AG09319 (cell line): ENCODE measurements around the gene FAM131A.

Source experiments
- DNase-seq: peaks from one replicate; pipeline ENCODE4 v3.0.0-alpha.2; 2010; ENCODE audit warnings: low read depth; ENCODE audit errors: extremely low read depth
- TF ChIP-seq, protein P1 (sequence below): IDR thresholded peaks from 2 replicates; pipeline ENCODE4 v1.5.1; 2011; ENCODE audit warnings: low read depth, mild to moderate bottlenecking, inconsistent platforms, low read length, moderate library complexity

The FAM131A gene

GRCh38 chr3:184298759-184299487, 38.5 kb upstream of the FAM131A start, which contains the start of gene PSMD2:
TSS of gene PSMD2 (plus strand) at chr3:184299241. CDS start at chr3:184299267, 26 bp downstream.
- TF ChIP-seq, protein P1, sequence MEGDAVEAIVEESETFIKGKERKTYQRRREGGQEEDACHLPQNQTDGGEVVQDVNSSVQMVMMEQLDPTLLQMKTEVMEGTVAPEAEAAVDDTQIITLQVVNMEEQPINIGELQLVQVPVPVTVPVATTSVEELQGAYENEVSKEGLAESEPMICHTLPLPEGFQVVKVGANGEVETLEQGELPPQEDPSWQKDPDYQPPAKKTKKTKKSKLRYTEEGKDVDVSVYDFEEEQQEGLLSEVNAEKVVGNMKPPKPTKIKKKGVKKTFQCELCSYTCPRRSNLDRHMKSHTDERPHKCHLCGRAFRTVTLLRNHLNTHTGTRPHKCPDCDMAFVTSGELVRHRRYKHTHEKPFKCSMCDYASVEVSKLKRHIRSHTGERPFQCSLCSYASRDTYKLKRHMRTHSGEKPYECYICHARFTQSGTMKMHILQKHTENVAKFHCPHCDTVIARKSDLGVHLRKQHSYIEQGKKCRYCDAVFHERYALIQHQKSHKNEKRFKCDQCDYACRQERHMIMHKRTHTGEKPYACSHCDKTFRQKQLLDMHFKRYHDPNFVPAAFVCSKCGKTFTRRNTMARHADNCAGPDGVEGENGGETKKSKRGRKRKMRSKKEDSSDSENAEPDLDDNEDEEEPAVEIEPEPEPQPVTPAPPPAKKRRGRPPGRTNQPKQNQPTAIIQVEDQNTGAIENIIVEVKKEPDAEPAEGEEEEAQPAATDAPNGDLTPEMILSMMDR, result no peak
- peak; percentile 90 for DNase-seq

GRCh38 chr3:184299488-184300377, 37.7 kb upstream of the FAM131A start:
- TF ChIP-seq, protein P1, result no peak
- DNase-seq, result no peak

DNA sequence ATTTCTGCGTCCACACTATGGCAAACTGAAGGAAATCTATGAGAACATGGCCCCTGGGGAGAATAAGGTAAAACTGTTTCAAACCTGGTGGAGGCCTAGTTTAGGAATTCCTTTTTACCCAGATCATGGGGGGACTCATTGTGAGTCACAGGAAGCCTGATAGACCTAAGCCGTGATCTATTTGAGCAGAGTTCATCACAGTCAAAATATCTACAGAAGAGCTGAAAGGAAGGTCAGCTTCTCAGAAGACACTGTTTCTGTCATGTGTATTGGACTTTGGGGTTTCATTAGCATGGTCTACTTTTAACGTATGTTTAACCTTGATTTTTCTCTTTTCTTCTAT, 37.1 kb upstream of the FAM131A start:
- no peak for DNase-seq
- TF ChIP-seq, protein P1, result no peak

GRCh38 chr3:184305577-184305976, 31.8 kb upstream of the FAM131A start:
- no peak for DNase-seq
- TF ChIP-seq, protein P1, result peak; percentile 11

- DNase-seq, result no peak
- TF ChIP-seq, protein P1, result no peak
These were observed 30.9 kb upstream of the FAM131A start for GRCh38 chr3:184306341-184306972.

GRCh38 chr3:184307915-184308314, 29.5 kb upstream of the FAM131A start:
- DNase-seq, result no peak
- TF ChIP-seq, protein P1, result no peak

GRCh38 chr3:184308744-184309143, 28.7 kb upstream of the FAM131A start:
- TF ChIP-seq, protein P1, result no peak
- DNase-seq, result no peak
